Loucy (cell line): ENCODE results near the gene SORBS1.

Experiments used
- H2AFZ ChIP-seq: fragments of 200-600 bp; sonication (generic); 2 replicates; pipeline ENCODE4 v1.6.0; 2016; ENCODE audit warnings: antibody characterized with exemption, mild to moderate bottlenecking, low read length, moderate library complexity
- H3F3A ChIP-seq: fragments of 200-600 bp; 2 replicates; pipeline ENCODE4 v1.6.0; 2016; ENCODE audit warnings: antibody characterized with exemption, low read depth, mild to moderate bottlenecking
- H3K27me3 ChIP-seq: fragments of 200-600 bp; sonication (generic); 2 replicates; pipeline ENCODE4 v1.6.1; 2014; ENCODE audit warnings: low read length, mild to moderate bottlenecking; ENCODE audit not compliant: insufficient read depth, poor library complexity, severe bottlenecking
- H3K36me3 ChIP-seq: fragments of 200-600 bp; sonication (generic); 2 replicates; pipeline ENCODE4 v1.6.1; 2016; ENCODE audit warnings: low read length; ENCODE audit not compliant: insufficient read depth
- H3K4me1 ChIP-seq: fragments of 200-600 bp; sonication (generic); 2 replicates; pipeline ENCODE4 v1.5.1; 2014; ENCODE audit warnings: low read length, mild to moderate bottlenecking; ENCODE audit not compliant: insufficient read depth, poor library complexity, severe bottlenecking
- H3K4me2 ChIP-seq: fragments of 200-600 bp; sonication (generic); 2 replicates; pipeline ENCODE4 v1.6.0; 2014; ENCODE audit warnings: antibody characterized with exemption, low read length, low read depth, mild to moderate bottlenecking; ENCODE audit not compliant: poor library complexity, severe bottlenecking
- H3K4me3 ChIP-seq: fragments of 200-600 bp; sonication (generic); 2 replicates; pipeline ENCODE4 v1.5.1; 2014; ENCODE audit warnings: low read length, mild to moderate bottlenecking, mixed read lengths; ENCODE audit not compliant: poor library complexity, severe bottlenecking
- H3K79me2 ChIP-seq: fragments of 200-600 bp; sonication (generic); 2 replicates; pipeline ENCODE4 v1.6.1; 2014; ENCODE audit warnings: low read length; ENCODE audit not compliant: insufficient read depth
- H3K9ac ChIP-seq: fragments of 200-600 bp; sonication (generic); 2 replicates; pipeline ENCODE4 v1.6.0; 2014; ENCODE audit warnings: mild to moderate bottlenecking, low read depth, low read length, moderate library complexity; ENCODE audit not compliant: poor library complexity, severe bottlenecking
- H3K9me2 ChIP-seq: fragments of 200-600 bp; sonication (generic); replicated peaks from 2 replicates; pipeline ENCODE4 v1.6.1; 2016; ENCODE audit warnings: low read depth, low read length, mixed read lengths
- H3K9me3 ChIP-seq: fragments of 200-600 bp; sonication (generic); 2 replicates; pipeline ENCODE4 v1.6.1; 2014; ENCODE audit warnings: mild to moderate bottlenecking, antibody characterized with exemption, low read length, low read depth; ENCODE audit not compliant: insufficient read depth
- H4K20me1 ChIP-seq: fragments of 200-600 bp; sonication (generic); 2 replicates; pipeline ENCODE4 v1.6.0; 2014; ENCODE audit warnings: antibody characterized with exemption, low read length, mild to moderate bottlenecking; ENCODE audit not compliant: insufficient read depth, poor library complexity, severe bottlenecking
- EZH2phosphoT487 ChIP-seq: fragments of 200-600 bp; IDR thresholded peaks from 2 replicates; pipeline ENCODE4 v1.6.1; 2018; ENCODE audit warnings: antibody characterized with exemption, mild to moderate bottlenecking, moderate library complexity, borderline replicate concordance
- TF ChIP-seq, protein P1 (sequence below): fragments of 200-600 bp; sonication (generic); conservative IDR thresholded peaks from 2 replicates; pipeline ENCODE4 v1.5.1; 2014; ENCODE audit warnings: mild to moderate bottlenecking, antibody characterized with exemption, low read length

SORBS1 gene

DNA sequence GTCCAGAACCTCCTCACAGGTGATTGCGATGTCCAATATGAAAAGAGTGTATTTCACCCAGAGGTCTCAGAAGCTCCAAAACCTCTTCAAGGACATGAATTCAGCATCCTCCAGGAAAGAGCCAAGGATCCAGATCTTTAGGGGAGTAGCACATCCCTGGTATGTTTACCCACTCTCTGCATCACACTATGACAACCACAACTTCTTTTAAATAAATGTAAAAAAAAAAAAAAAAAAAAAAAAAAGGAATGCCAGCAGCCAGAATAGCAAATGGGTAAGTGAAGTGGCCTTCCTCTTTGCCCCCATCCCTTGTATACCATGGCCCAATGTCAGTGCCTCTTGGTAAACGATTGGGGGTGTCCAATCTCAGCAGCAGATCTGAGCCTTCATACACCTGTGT is 67.3 kb downstream of the SORBS1 start:
- Histone ChIP-seq H3F3A (no peaks in the 10 kb centered on the region), H3K4me2 (no peak overlapping the region), H3K4me3 (no peak overlapping the region), H2AFZ (no peak overlapping the region), H3K36me3 (no peaks in the 10 kb centered on the region), H3K79me2 (no peaks in the 10 kb centered on the region), H3K9ac (no peak overlapping the region), H3K9me3 (no peaks in the 10 kb centered on the region), H3K9me2 (no peaks in the 10 kb centered on the region), H3K4me1 (no peaks in the 10 kb centered on the region), H3K27me3 (no peaks in the 10 kb centered on the region), H4K20me1 (no peaks in the 10 kb centered on the region)
- TF ChIP-seq, protein P1, sequence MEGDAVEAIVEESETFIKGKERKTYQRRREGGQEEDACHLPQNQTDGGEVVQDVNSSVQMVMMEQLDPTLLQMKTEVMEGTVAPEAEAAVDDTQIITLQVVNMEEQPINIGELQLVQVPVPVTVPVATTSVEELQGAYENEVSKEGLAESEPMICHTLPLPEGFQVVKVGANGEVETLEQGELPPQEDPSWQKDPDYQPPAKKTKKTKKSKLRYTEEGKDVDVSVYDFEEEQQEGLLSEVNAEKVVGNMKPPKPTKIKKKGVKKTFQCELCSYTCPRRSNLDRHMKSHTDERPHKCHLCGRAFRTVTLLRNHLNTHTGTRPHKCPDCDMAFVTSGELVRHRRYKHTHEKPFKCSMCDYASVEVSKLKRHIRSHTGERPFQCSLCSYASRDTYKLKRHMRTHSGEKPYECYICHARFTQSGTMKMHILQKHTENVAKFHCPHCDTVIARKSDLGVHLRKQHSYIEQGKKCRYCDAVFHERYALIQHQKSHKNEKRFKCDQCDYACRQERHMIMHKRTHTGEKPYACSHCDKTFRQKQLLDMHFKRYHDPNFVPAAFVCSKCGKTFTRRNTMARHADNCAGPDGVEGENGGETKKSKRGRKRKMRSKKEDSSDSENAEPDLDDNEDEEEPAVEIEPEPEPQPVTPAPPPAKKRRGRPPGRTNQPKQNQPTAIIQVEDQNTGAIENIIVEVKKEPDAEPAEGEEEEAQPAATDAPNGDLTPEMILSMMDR = no peak
- TF ChIP-seq EZH2phosphoT487 = no peak

DNA sequence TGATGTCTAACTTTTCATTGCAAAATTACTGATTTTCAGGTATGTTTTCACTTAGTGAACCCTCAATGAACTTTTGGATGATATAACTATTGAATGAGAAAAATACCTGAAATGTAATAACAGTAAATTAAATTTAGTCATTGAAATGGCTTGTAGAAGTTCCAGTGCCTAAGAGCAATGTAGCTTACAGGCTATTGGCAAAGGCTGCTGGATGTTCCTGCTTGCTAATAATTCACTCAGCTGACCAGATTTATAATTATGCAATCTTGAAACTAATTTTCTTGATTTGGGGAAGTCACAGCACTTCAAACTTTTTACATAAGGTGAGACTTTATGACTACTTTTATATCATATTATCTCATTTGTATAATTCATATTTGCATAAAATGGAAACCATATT is 73.2 kb downstream of the SORBS1 start:
- Histone ChIP-seq H3K4me1 (no peaks in the 10 kb centered on the region), H2AFZ (no peak overlapping the region), H3K9ac (no peak overlapping the region), H3K9me2 (no peaks in the 10 kb centered on the region), H3F3A (no peaks in the 10 kb centered on the region), H4K20me1 (no peaks in the 10 kb centered on the region), H3K36me3 (no peaks in the 10 kb centered on the region), H3K79me2 (no peaks in the 10 kb centered on the region), H3K9me3 (no peaks in the 10 kb centered on the region), H3K4me3 (no peak overlapping the region), H3K27me3 (no peaks in the 10 kb centered on the region), H3K4me2 (no peak overlapping the region)
- TF ChIP-seq EZH2phosphoT487 = no peak
- TF ChIP-seq, protein P1 = no peak

- TF ChIP-seq, protein P1 = no peak
- no peak for TF ChIP-seq EZH2phosphoT487
- Histone ChIP-seq H3K9me3 (no peaks in the 10 kb centered on the region), H3K4me2 (no peak overlapping the region), H3K9ac (no peak overlapping the region), H3K4me3 (no peak overlapping the region), H3K36me3 (no peaks in the 10 kb centered on the region), H3K27me3 (no peaks in the 10 kb centered on the region), H3K9me2 (no peaks in the 10 kb centered on the region), H3F3A (no peaks in the 10 kb centered on the region), H4K20me1 (no peaks in the 10 kb centered on the region), H3K79me2 (no peaks in the 10 kb centered on the region), H3K4me1 (no peaks in the 10 kb centered on the region), H2AFZ (no peak overlapping the region)
Measured at GRCh38 chr10:95485056-95485844, 75.9 kb downstream of the SORBS1 start.
